Measurements from ENCODE around the gene NOX4. TPM values are rescaled to one million over a fixed set of nuclear protein-coding genes. Genes with fewer than 3 reads are reported as not detected.

The NOX4 gene
- total RNA-seq, 6 experiments from 2014 or later, result 0.18 to 0.62 (median 0.20) TPM; not detected in 1

GRCh38 chr11:89508544-89508943 lies 17.4 kb upstream of the NOX4 start:
- intact Hi-C loops (cut with DNase I), result no loop called here
- ATAC-seq, result no peak
- DNase-seq, result no peak
- Histone ChIP-seq H3K4me1 (no peaks in the 10 kb centered on the region), H3K9me3 (no peaks in the 10 kb centered on the region), H3K36me3 (no peaks in the 10 kb centered on the region), H3K27me3 (no peaks in the 10 kb centered on the region), H3K4me3 (no peak overlapping the region), H3K27ac (no peak overlapping the region)
- TF ChIP-seq CTCF (IDR thresholded peaks at IDR 0.05) (no peak), POLR2A (IDR thresholded peaks at IDR 0.05) (no peak)
- WGBS (ENCODE audit: insufficient coverage, low coverage, low lambda C conversion rate, missing lambda C conversion rate), result 73% methylated on average over 5 of the region's 5 CpGs

- TF ChIP-seq CTCF (IDR thresholded peaks at IDR 0.05), result no peak
- TF ChIP-seq POLR2A (IDR thresholded peaks at IDR 0.05), result no peak
- 67% methylated on average over 2 of the region's 2 CpGs for WGBS (ENCODE audit: insufficient coverage, low coverage, low lambda C conversion rate, missing lambda C conversion rate)
- ATAC-seq, result no peak
Observed at GRCh38 chr11:89504270-89504669, 13.1 kb upstream of the NOX4 start.

GRCh38 chr11:89503422-89503821 lies 12.2 kb upstream of the NOX4 start:
- Histone ChIP-seq H3K4me1 (no peaks in the 10 kb centered on the region), H3K9me3 (no peaks in the 10 kb centered on the region), H3K36me3 (no peaks in the 10 kb centered on the region), H3K4me3 (no peak overlapping the region), H3K27ac (no peak overlapping the region), H3K27me3 (no peaks in the 10 kb centered on the region)
- no peak for ATAC-seq
- TF ChIP-seq CTCF (IDR thresholded peaks at IDR 0.05), result no peak
- TF ChIP-seq POLR2A (IDR thresholded peaks at IDR 0.05), result no peak
- WGBS (ENCODE audit: insufficient coverage, low coverage, low lambda C conversion rate, missing lambda C conversion rate), result 46% methylated on average over 2 of the region's 2 CpGs
- DNase-seq, result no peak
- intact Hi-C loops (cut with DNase I), result no loop called here

More at GRCh38 chr11:89504270-89504669, 13.1 kb upstream of the NOX4 start:
- Histone ChIP-seq H3K4me3 (no peak overlapping the region), H3K27me3 (no peaks in the 10 kb centered on the region), H3K9me3 (no peaks in the 10 kb centered on the region), H3K27ac (no peak overlapping the region), H3K4me1 (no peaks in the 10 kb centered on the region), H3K36me3 (no peaks in the 10 kb centered on the region)
- intact Hi-C loops (cut with DNase I), result no loop called here
- DNase-seq, result no peak

- H3K27ac ChIP-seq, result no peak overlapping the region
- ATAC-seq (no peak), DNase-seq (no peak)
- intact Hi-C loops (cut with DNase I), result no loop called here
- 50% methylated on average over 2 of the region's 2 CpGs for WGBS (ENCODE audit: insufficient coverage, low coverage, low lambda C conversion rate, missing lambda C conversion rate)
- no peaks in the 10 kb centered on the region for H3K27me3 ChIP-seq
- H3K4me3 ChIP-seq, result no peak overlapping the region
- TF ChIP-seq CTCF (IDR thresholded peaks at IDR 0.05) (no peak), POLR2A (IDR thresholded peaks at IDR 0.05) (no peak)
- no peaks in the 10 kb centered on the region for H3K9me3 ChIP-seq
- no peaks in the 10 kb centered on the region for H3K36me3 ChIP-seq
- H3K4me1 ChIP-seq, result no peaks in the 10 kb centered on the region
Observed at GRCh38 chr11:89502301-89502700, 11.1 kb upstream of the NOX4 start.

- H3K4me3 ChIP-seq, result no peak overlapping the region
- intact Hi-C loops (cut with DNase I), result no loop called here
- H3K4me1 ChIP-seq, result no peaks in the 10 kb centered on the region
- no peak for DNase-seq
- no peak for TF ChIP-seq CTCF (IDR thresholded peaks at IDR 0.05)
- TF ChIP-seq POLR2A (IDR thresholded peaks at IDR 0.05), result no peak
- no peak for ATAC-seq
- no peaks in the 10 kb centered on the region for H3K27me3 ChIP-seq
- H3K9me3 ChIP-seq, result no peaks in the 10 kb centered on the region
- no peaks in the 10 kb centered on the region for H3K36me3 ChIP-seq
- H3K27ac ChIP-seq, result no peak overlapping the region
Observed at GRCh38 chr11:89500336-89500735, 9.2 kb upstream of the NOX4 start.
